Endothelial cell of umbilical vein (primary cell): ENCODE measurements around the gene SSC5D. TPM values are rescaled to one million over a fixed set of nuclear protein-coding genes. Genes with fewer than 3 reads are reported as not detected.

ENCODE experiments used
- BruUV-seq: library from RNA; stranded (reverse); fragments of 400-500 nt; replicated peaks from 2 replicates; lab custom pipeline; 2021; lab: Mats Ljungman, UMichigan
- CTCF ChIA-PET: fragments of 300-600, 350-600 bp; sonication (Branson Sonifier 250); formaldehyde crosslinking; loops from one replicate; lab custom pipeline; 2021; ENCODE audit warnings: antibody characterized with exemption, inconsistent platforms; lab: Charles Lee
- POLR2A ChIA-PET: fragments of 300-600, 350-600 bp; sonication (Branson Sonifier 250); formaldehyde crosslinking; loops from one replicate; lab custom pipeline; 2021; ENCODE audit warnings: antibody characterized with exemption, inconsistent platforms; lab: Charles Lee
- DNase-seq: peaks from one replicate; pipeline ENCODE4 v3.0.0-alpha.2; 2011; ENCODE audit warnings: low read depth, low spot score
- FAIRE-seq: peaks from 2 replicates; lab custom pipeline; 2011; peaks lifted over from hg19 to GRCh38; lab: Jason Lieb, UNC
- H2AFZ ChIP-seq: 2 replicates; pipeline ENCODE4 v1.6.0; 2012; ENCODE audit warnings: low read depth, low read length, control low read depth, inconsistent platforms
- H3K27ac ChIP-seq: 2 replicates; pipeline ENCODE4 v1.5.1; 2011; ENCODE audit warnings: low read depth, mild to moderate bottlenecking, control low read depth, low read length, moderate library complexity; ENCODE audit not compliant: insufficient read depth
- H3K27me3 ChIP-seq, 2 experiments: 2 replicates each; pipeline versions ENCODE4 v1.6.0 to v1.6.1; 2011; ENCODE audit warnings: low read length in 2 of 2, mixed read lengths in 1 of 2; ENCODE audit not compliant: control insufficient read depth in 2 of 2, insufficient read depth in 2 of 2
- H3K36me3 ChIP-seq, 2 experiments: 2 replicates in 1 of 2; 3 replicates in 1 of 2; pipeline ENCODE4 v1.5.1; 2011; ENCODE audit warnings: low read length in 2 of 2, mild to moderate bottlenecking in 1 of 2, moderate library complexity in 1 of 2; ENCODE audit not compliant: control insufficient read depth in 2 of 2, insufficient read depth in 2 of 2; ENCODE audit errors: extremely low read depth in 1 of 2
- H3K4me1 ChIP-seq: 3 replicates; pipeline ENCODE4 v1.5.1; 2011; ENCODE audit warnings: mild to moderate bottlenecking, low read length; ENCODE audit not compliant: control insufficient read depth, insufficient read depth; ENCODE audit errors: extremely low read depth
- H3K4me2 ChIP-seq: 2 replicates; pipeline ENCODE4 v1.6.1; 2011; ENCODE audit warnings: low read length, control low read depth, mixed read lengths; ENCODE audit not compliant: insufficient read depth
- H3K4me3 ChIP-seq, 3 experiments: fragments of 200-600 bp in 1 of 3; sonication (generic), shearing (Covaris generic) in 1 of 3; replicated peaks in 1 of 3; 2 replicates each; pipeline ENCODE4 v1.5.1; 2011 to 2016; ENCODE audit warnings: control low read depth in 3 of 3, low read length in 3 of 3, mild to moderate bottlenecking in 2 of 3, inconsistent platforms in 1 of 3, low read depth in 1 of 3, moderate library complexity in 1 of 3; ENCODE audit not compliant: insufficient read depth in 1 of 3
- H3K79me2 ChIP-seq: 2 replicates; pipeline ENCODE4 v1.6.0; 2012; ENCODE audit warnings: low read length, inconsistent platforms; ENCODE audit not compliant: control insufficient read depth, insufficient read depth
- H3K9ac ChIP-seq: replicated peaks from 2 replicates; pipeline ENCODE3; 2011; ENCODE audit warnings: low read length, control low read depth; ENCODE audit not compliant: insufficient read depth; ENCODE audit errors: extremely low read depth
- H3K9me1 ChIP-seq: replicated peaks from 3 replicates; pipeline ENCODE4 v1.6.0; 2011; ENCODE audit warnings: mild to moderate bottlenecking, low read length; ENCODE audit not compliant: control insufficient read depth, insufficient read depth; ENCODE audit errors: extremely low read depth
- H3K9me3 ChIP-seq: replicated peaks from 2 replicates; pipeline ENCODE4 v1.5.1; 2012; ENCODE audit warnings: low read length, inconsistent platforms; ENCODE audit not compliant: control insufficient read depth, insufficient read depth
- H4K20me1 ChIP-seq: replicated peaks from 2 replicates; pipeline ENCODE3; 2011; ENCODE audit warnings: mild to moderate bottlenecking, low read length; ENCODE audit not compliant: control insufficient read depth, insufficient read depth; ENCODE audit errors: extremely low read depth
- EZH2 ChIP-seq: IDR thresholded peaks from 2 replicates; pipeline ENCODE4 v1.6.1; 2012; ENCODE audit warnings: borderline replicate concordance, low read depth, mild to moderate bottlenecking, moderate library complexity, low read length, inconsistent platforms; ENCODE audit not compliant: severe bottlenecking
- FOS ChIP-seq: IDR thresholded peaks from 2 replicates; pipeline ENCODE4 v1.6.1; 2011; ENCODE audit warnings: mild to moderate bottlenecking, low read length, moderate library complexity, borderline replicate concordance; ENCODE audit not compliant: insufficient read depth
- GATA2 ChIP-seq: IDR thresholded peaks from 2 replicates; pipeline ENCODE4 v1.7.0; 2011; ENCODE audit warnings: low read depth, mild to moderate bottlenecking, moderate library complexity, mixed read lengths, low read length; ENCODE audit not compliant: insufficient read length, insufficient read depth
- JUN ChIP-seq: IDR thresholded peaks from 2 replicates; pipeline ENCODE4 v1.6.1; 2011; ENCODE audit warnings: borderline replicate concordance, low read depth; ENCODE audit not compliant: insufficient read length, insufficient read depth
- MYC ChIP-seq: IDR thresholded peaks from one replicate; pipeline ENCODE4 v1.6.1; 2011; ENCODE audit warnings: mild to moderate bottlenecking, low read depth, low read length
- POLR2A ChIP-seq: IDR thresholded peaks from 2 replicates; pipeline ENCODE4 v1.6.1; 2012; ENCODE audit warnings: low read depth, mild to moderate bottlenecking, control low read depth, low read length
- POLR2AphosphoS5 ChIP-seq: IDR thresholded peaks from 2 replicates; pipeline ENCODE4 v1.6.1; 2012; ENCODE audit warnings: low read depth, mild to moderate bottlenecking, control low read depth, low read length, moderate library complexity; ENCODE audit not compliant: insufficient read depth
- dilution Hi-C: fragments of 300-500 bp; cut with MboI; formaldehyde crosslinking; loops from one replicate; pipeline ENCODE4 v1.15.0; 2019; ENCODE audit warnings: low sequenced_read_pairs; ENCODE audit not compliant: extremely low pct_ligation_motif_present
- intact Hi-C: fragments of 100-400 bp; cut with micrococcal nuclease; formaldehyde crosslinking; loops from one replicate; pipeline ENCODE4 v1.10.0; 2022
- polyA plus RNA-seq, 4 experiments: library from polyadenylated mRNA; depleted of rRNA in 3 of 4; stranded (reverse) in 3 of 4; unstranded in 1 of 4; fragments of >200 nt; gene quantifications; 2 replicates each; pipeline versions ENCODE4 v1.2.1 to v1.2.3, GENCODE V29; 2011 to 2012; ENCODE audit warnings: missing spikeins in 1 of 4
- total RNA-seq: library from RNA; stranded (reverse); gene quantifications from 2 replicates; pipeline ENCODE4 v1.2.3, GENCODE V29; 2021
- TF ChIP-seq, protein P1 (sequence below): IDR thresholded peaks from 2 replicates; pipeline ENCODE4 v1.6.1; 2011; ENCODE audit not compliant: insufficient read depth, insufficient read length
- TF ChIP-seq, protein P2 (sequence below), 2 donors: IDR thresholded peaks; 1 replicate in 1 of 2; 2 replicates in 1 of 2; pipeline ENCODE4 v1.5.1; 2011; ENCODE audit warnings: low read length in 2 of 2, mild to moderate bottlenecking in 2 of 2, moderate library complexity in 2 of 2, control low read depth in 1 of 2, inconsistent platforms in 1 of 2, low read depth in 1 of 2; ENCODE audit not compliant: insufficient read depth in 1 of 2; ENCODE audit errors: extremely low read depth in 1 of 2

The SSC5D gene
- total and polyA plus RNA-seq, 2 donors (not counting 3 experiments of a cell fraction or from before 2014, with no cell fraction given) = 0.47 to 1.3 TPM

DNA sequence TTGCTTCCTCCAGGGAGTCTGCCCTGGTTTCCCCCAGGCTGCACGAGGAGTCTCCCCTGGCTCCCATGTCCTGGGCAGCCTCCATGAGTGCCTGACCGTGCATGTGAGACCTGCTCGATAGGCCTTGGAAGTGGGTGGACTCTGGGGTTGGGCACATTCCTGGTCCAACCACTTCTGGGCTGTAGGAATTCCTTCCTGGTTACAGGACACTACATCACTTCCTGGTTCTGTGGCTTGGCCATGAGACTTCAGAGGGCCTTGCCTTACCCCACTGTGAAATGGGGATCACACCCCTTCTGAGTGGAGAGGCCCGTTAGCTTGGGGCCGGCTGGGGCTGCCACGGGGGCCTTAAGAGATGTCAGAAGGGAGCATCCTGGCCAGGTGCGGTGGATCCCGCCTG, 15.8 kb upstream of the SSC5D start:
- Histone ChIP-seq H3K9me1 (no peaks in the 10 kb centered on the region), H3K4me1 (peaks cover 5% of the 10 kb centered on the region), H3K9ac (no peak overlapping the region), H3K9me3 (no peaks in the 10 kb centered on the region), H3K36me3 (no peaks in the 10 kb centered on the region), H3K27ac (no peak overlapping the region), H4K20me1 (no peaks in the 10 kb centered on the region), H3K79me2 (no peaks in the 10 kb centered on the region), H3K4me2 (no peak overlapping the region), H3K27me3 (no peaks in the 10 kb centered on the region), H3K4me3 (no peak overlapping the region), H2AFZ (no peak overlapping the region)
- no peak for DNase-seq
- intact Hi-C loops (no loop called here), dilution Hi-C loops (no loop called here)
- no peak for FAIRE-seq
- POLR2A ChIA-PET = no interaction called here
- TF ChIP-seq POLR2A (no peak), JUN (no peak)
- CTCF ChIA-PET = interaction anchor here (6.1 kb wide), 1 partner anchor 32 kb away, joined by 62 read pairs; no protein-coding TSS in a partner anchor
- no TSS peak for BruUV-seq

DNA sequence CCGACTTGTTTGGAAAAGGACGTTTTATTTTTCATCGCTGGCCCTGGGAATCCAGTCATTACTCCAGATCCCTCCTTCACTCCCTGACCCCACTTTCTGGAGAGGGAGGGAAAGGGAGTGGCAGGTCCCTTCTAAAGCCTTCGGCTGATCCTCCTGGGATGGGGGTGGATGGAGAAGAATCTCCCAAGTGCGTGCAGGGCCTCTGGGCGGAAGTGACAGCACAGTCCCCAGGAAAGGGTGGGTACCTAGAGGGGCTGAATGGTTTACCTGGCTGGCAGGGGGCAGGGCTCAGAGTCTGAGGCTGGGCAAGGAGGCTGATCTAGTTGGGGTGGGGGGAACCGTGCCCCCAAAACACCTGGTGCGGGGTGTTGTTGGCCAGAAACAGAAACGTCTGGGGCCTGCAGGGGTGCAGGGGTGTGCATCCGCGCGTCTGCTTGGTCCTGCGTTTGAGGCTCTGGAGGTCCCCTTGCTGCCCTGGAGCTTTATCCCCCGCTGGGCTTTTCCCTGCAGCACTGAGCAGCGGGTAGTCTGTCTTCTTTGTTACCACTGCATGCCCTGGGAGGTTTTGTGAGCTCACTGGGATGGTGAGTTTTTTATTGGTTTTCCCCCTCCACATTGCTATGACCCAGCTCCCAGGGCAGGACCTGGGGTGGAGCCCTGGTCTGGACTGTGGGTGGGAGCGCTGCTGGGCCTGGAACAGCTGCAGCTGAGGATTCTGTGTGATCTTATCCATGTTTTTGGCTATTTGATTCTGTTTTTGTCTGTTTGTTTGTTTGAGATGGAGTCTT, 14.8 kb upstream of the SSC5D start:
- BruUV-seq = no TSS peak
- intact Hi-C loops (no loop called here), dilution Hi-C loops (no loop called here)
- ChIA-PET CTCF (interaction anchor here (1.2 to 6.1 kb wide), 4 partner anchors 11 to 31 kb away, joined by 3 to 62 read pairs (median 4); partner anchors contain the start of genes ISOC2 and NAT14), POLR2A (no interaction called here)
- Histone ChIP-seq H3K27ac (no peak overlapping the region), H3K4me2 (no peak overlapping the region), H3K9me3 (no peaks in the 10 kb centered on the region), H3K36me3 (no peaks in the 10 kb centered on the region), H3K9ac (no peak overlapping the region), H2AFZ (no peak overlapping the region), H3K27me3 (no peaks in the 10 kb centered on the region), H3K9me1 (no peaks in the 10 kb centered on the region), H3K79me2 (peaks cover 5% of the 10 kb centered on the region), H3K4me1 (peaks cover 10% of the 10 kb centered on the region), H4K20me1 (no peaks in the 10 kb centered on the region), H3K4me3 (no peak overlapping the region)
- no peak for FAIRE-seq
- DNase-seq = no peak
- no peak for TF ChIP-seq FOS
- TF ChIP-seq JUN = no peak
- TF ChIP-seq GATA2 = no peak
- TF ChIP-seq, protein P1, sequence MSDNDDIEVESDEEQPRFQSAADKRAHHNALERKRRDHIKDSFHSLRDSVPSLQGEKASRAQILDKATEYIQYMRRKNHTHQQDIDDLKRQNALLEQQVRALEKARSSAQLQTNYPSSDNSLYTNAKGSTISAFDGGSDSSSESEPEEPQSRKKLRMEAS = no peak
- TF ChIP-seq POLR2AphosphoS5 = no peak
- TF ChIP-seq, protein P2, sequence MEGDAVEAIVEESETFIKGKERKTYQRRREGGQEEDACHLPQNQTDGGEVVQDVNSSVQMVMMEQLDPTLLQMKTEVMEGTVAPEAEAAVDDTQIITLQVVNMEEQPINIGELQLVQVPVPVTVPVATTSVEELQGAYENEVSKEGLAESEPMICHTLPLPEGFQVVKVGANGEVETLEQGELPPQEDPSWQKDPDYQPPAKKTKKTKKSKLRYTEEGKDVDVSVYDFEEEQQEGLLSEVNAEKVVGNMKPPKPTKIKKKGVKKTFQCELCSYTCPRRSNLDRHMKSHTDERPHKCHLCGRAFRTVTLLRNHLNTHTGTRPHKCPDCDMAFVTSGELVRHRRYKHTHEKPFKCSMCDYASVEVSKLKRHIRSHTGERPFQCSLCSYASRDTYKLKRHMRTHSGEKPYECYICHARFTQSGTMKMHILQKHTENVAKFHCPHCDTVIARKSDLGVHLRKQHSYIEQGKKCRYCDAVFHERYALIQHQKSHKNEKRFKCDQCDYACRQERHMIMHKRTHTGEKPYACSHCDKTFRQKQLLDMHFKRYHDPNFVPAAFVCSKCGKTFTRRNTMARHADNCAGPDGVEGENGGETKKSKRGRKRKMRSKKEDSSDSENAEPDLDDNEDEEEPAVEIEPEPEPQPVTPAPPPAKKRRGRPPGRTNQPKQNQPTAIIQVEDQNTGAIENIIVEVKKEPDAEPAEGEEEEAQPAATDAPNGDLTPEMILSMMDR (IDR thresholded peaks at IDR 0.05; ENCODE audit: extremely low read depth in 1 of 2, insufficient read depth in 1 of 2, low read depth in 1 of 2, low read length in 2 of 2) = no peak
- TF ChIP-seq MYC = no peak
- TF ChIP-seq EZH2 = no peak
- no peak for TF ChIP-seq POLR2A
